WTC11 (cell line): Measurements from ENCODE around the gene UCHL1. TPM values are rescaled to one million over a fixed set of nuclear protein-coding genes. Genes with fewer than 3 reads are reported as not detected.
"Not testable (repeated sequence)": the region's sequence is repeated elsewhere in the genome, so short reads cannot be mapped to it uniquely, and the experiment has no call there.

Experiments
- ATAC-seq: fragments of 200-7000 bp; cut with Tn5 transposase; 2 replicates; pipeline ENCODE4 v1.10.0; 2021; ENCODE audit warnings: mild to moderate bottlenecking, moderate library complexity
- CTCF ChIA-PET: fragments of 300-600 bp; sonication (Branson Sonifier 250); formaldehyde crosslinking; loops from one replicate; lab custom pipeline; 2021; ENCODE audit warnings: antibody characterized with exemption; lab: Charles Lee
- POLR2A ChIA-PET: fragments of 350-600 bp; sonication (Branson Sonifier 250); formaldehyde crosslinking; loops from one replicate; lab custom pipeline; 2021; ENCODE audit warnings: antibody characterized with exemption; lab: Charles Lee
- DNase-seq: peaks from one replicate; pipeline ENCODE4 v3.0.0; 2021; ENCODE audit warnings: low spot score
- H3K27ac Mint-ChIP-seq: 2 replicates; pipeline ENCODE4 v1.8.0; 2021; ENCODE audit warnings: mixed read lengths
- H3K27me3 Mint-ChIP-seq: 2 replicates; pipeline ENCODE4 v1.8.0; 2021; ENCODE audit warnings: low read depth, mild to moderate bottlenecking, moderate library complexity, mixed read lengths
- H3K36me3 Mint-ChIP-seq: 2 replicates; pipeline ENCODE4 v1.8.0; 2021; ENCODE audit warnings: mixed read lengths
- H3K4me1 Mint-ChIP-seq: 2 replicates; pipeline ENCODE4 v1.8.0; 2022; ENCODE audit warnings: mixed read lengths
- H3K4me3 Mint-ChIP-seq: 2 replicates; pipeline ENCODE4 v1.8.0; 2021; ENCODE audit warnings: mild to moderate bottlenecking, moderate library complexity, mixed read lengths
- H3K9me3 Mint-ChIP-seq: 2 replicates; pipeline ENCODE4 v1.8.0; 2021; ENCODE audit warnings: mixed read lengths
- ATF1 ChIP-seq: sonication (generic); formaldehyde crosslinking; IDR thresholded peaks from 2 replicates; pipeline ENCODE4 v1.8.1; 2023; ENCODE audit warnings: mild to moderate bottlenecking, moderate library complexity, missing genetic modification reagents
- ATF3 ChIP-seq: sonication (generic); formaldehyde crosslinking; conservative IDR thresholded peaks from 2 replicates; pipeline ENCODE4 v1.8.1; 2022; ENCODE audit warnings: mild to moderate bottlenecking, missing genetic modification reagents
- CTCF ChIP-seq: fragments of 200-600 bp; IDR thresholded peaks from 2 replicates; pipeline ENCODE4 v1.8.0; 2022; ENCODE audit warnings: antibody characterized with exemption
- ELF4 ChIP-seq: sonication (generic); formaldehyde crosslinking; IDR thresholded peaks from 2 replicates; pipeline ENCODE4 v1.8.1; 2022; ENCODE audit warnings: low read depth, mild to moderate bottlenecking, moderate library complexity, missing genetic modification reagents
- ESRRA ChIP-seq: sonication (generic); formaldehyde crosslinking; IDR thresholded peaks from 2 replicates; pipeline ENCODE4 v1.8.1; 2022; ENCODE audit warnings: mild to moderate bottlenecking, missing genetic modification reagents, borderline replicate concordance
- ETV6 ChIP-seq: sonication (generic); formaldehyde crosslinking; IDR thresholded peaks from 2 replicates; pipeline ENCODE4 v1.8.1; 2022; ENCODE audit warnings: mild to moderate bottlenecking, missing genetic modification reagents
- FOXJ3 ChIP-seq: sonication (generic); formaldehyde crosslinking; IDR thresholded peaks from 2 replicates; pipeline ENCODE4 v1.9.0; 2021; ENCODE audit warnings: missing genetic modification reagents, mild to moderate bottlenecking, borderline replicate concordance
- FOXP1 ChIP-seq: sonication (generic); formaldehyde crosslinking; IDR thresholded peaks from 2 replicates; pipeline ENCODE4 v1.8.0; 2022; ENCODE audit warnings: missing genetic modification reagents, mild to moderate bottlenecking, moderate library complexity, borderline replicate concordance
- GTF2I ChIP-seq: fragments of 250-450 bp; sonication (Bioruptor Pico); conservative IDR thresholded peaks from 2 replicates; pipeline ENCODE4 v1.4.0; 2021; ENCODE audit warnings: mild to moderate bottlenecking
- KAT7 ChIP-seq: sonication (generic); formaldehyde crosslinking; IDR thresholded peaks from 2 replicates; pipeline ENCODE4 v1.8.1; 2023; ENCODE audit warnings: missing genetic modification reagents, mild to moderate bottlenecking, borderline replicate concordance
- MAX ChIP-seq: sonication (generic); formaldehyde crosslinking; IDR thresholded peaks from 2 replicates; pipeline ENCODE4 v1.8.0; 2022; ENCODE audit warnings: mild to moderate bottlenecking, missing genetic modification reagents
- MLX ChIP-seq: sonication (generic); formaldehyde crosslinking; IDR thresholded peaks from 2 replicates; pipeline ENCODE4 v1.8.1; 2023; ENCODE audit warnings: mild to moderate bottlenecking, missing genetic modification reagents, moderate library complexity
- OVOL2 ChIP-seq: fragments of 250-450 bp; sonication (Bioruptor Pico); IDR thresholded peaks from 2 replicates; pipeline ENCODE4 v1.9.0; 2021; ENCODE audit warnings: mild to moderate bottlenecking, borderline replicate concordance
- PRDM15 ChIP-seq: sonication (generic); formaldehyde crosslinking; IDR thresholded peaks from 2 replicates; pipeline ENCODE4 v1.8.0; 2022; ENCODE audit warnings: missing genetic modification reagents
- PRRX2 ChIP-seq: fragments of 250-450 bp; sonication (Bioruptor Pico); IDR thresholded peaks from 2 replicates; pipeline ENCODE4 v1.8.0; 2021; ENCODE audit warnings: mild to moderate bottlenecking
- SMAD3 ChIP-seq: sonication (generic); formaldehyde crosslinking; IDR thresholded peaks from 2 replicates; pipeline ENCODE4 v1.8.0; 2022; ENCODE audit warnings: missing genetic modification reagents, mild to moderate bottlenecking, borderline replicate concordance
- SP1 ChIP-seq: sonication (generic); formaldehyde crosslinking; conservative IDR thresholded peaks from 2 replicates; pipeline ENCODE4 v1.8.1; 2022; ENCODE audit warnings: missing genetic modification reagents
- TEAD1 ChIP-seq: sonication (generic); formaldehyde crosslinking; IDR thresholded peaks from 2 replicates; pipeline ENCODE4 v1.8.0; 2022; ENCODE audit warnings: mild to moderate bottlenecking, missing genetic modification reagents
- TP53 ChIP-seq: sonication (generic); formaldehyde crosslinking; IDR thresholded peaks from 2 replicates; pipeline ENCODE4 v1.8.1; 2023; ENCODE audit warnings: mild to moderate bottlenecking, missing genetic modification reagents
- ZBTB21 ChIP-seq: sonication (generic); formaldehyde crosslinking; IDR thresholded peaks from 2 replicates; pipeline ENCODE4 v1.8.1; 2023; ENCODE audit warnings: mild to moderate bottlenecking, missing genetic modification reagents, borderline replicate concordance
- ZMAT4 ChIP-seq: fragments of 250-450 bp; sonication (Bioruptor Pico); IDR thresholded peaks from 2 replicates; pipeline ENCODE4 v1.9.0; 2021; ENCODE audit warnings: mild to moderate bottlenecking
- ZNF219 ChIP-seq: sonication (generic); formaldehyde crosslinking; IDR thresholded peaks from 2 replicates; pipeline ENCODE4 v1.8.0; 2023; ENCODE audit warnings: missing genetic modification reagents, mild to moderate bottlenecking, borderline replicate concordance
- ZNF396 ChIP-seq: fragments of 250-450 bp; sonication (Bioruptor Pico); IDR thresholded peaks from 2 replicates; pipeline ENCODE4 v1.8.0; 2021; ENCODE audit warnings: mild to moderate bottlenecking, moderate library complexity, borderline replicate concordance
- ZNF416 ChIP-seq: fragments of 250-450 bp; sonication (Bioruptor Pico); IDR thresholded peaks from 2 replicates; pipeline ENCODE4 v1.9.0; 2021; ENCODE audit warnings: mild to moderate bottlenecking, inconsistent platforms
- total RNA-seq: library from RNA; stranded (reverse); gene quantifications from 3 replicates; pipeline ENCODE4 v1.2.3, GENCODE V29; 2021

The UCHL1 gene
- total RNA-seq, 1 experiment from 2014 or later, result 548 TPM

DNA sequence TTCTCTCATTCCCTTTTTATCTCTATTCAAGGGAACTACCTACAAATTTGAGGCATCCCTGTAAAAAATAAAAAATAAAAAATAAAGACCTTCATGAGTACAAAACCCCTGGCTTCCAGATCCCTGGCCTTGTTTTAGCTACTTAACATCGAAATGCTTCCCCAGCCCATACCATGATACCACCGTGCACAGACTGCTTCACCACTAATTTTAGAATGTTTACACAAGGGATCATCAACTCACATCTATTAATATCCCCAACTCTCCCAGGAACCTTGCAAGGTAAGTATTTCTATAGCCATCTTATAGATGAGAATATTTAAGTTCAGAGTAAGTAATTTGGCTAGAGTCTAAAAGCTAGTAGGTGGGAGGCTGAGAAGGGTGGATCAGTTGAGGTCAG, 51.7 kb downstream of the UCHL1 start:
- POLR2A ChIA-PET, result no interaction called here
- peaks cover 18% of the 10 kb centered on the region for H3K9me3 Mint-ChIP-seq
- H3K36me3 Mint-ChIP-seq, result no peaks in the 10 kb centered on the region
- CTCF ChIA-PET, result interaction anchor here (1.4 kb wide), 1 partner anchor 337 kb away, joined by 4 read pairs; no protein-coding TSS in a partner anchor
- no peak for ATAC-seq
- no peak for DNase-seq
- peaks cover 6% of the 10 kb centered on the region for H3K4me1 Mint-ChIP-seq
- no peak overlapping the region for H3K27ac Mint-ChIP-seq
- peaks cover 4% of the 10 kb centered on the region for H3K27me3 Mint-ChIP-seq
- no peak overlapping the region for H3K4me3 Mint-ChIP-seq
- no peak for TF ChIP-seq CTCF
- TF ChIP-seq ZBTB21, result no peak
- no peak for TF ChIP-seq FOXJ3 (CRISPR knock-in tag)
- TF ChIP-seq TP53 (CRISPR knock-in tag), result no peak
- no peak for TF ChIP-seq MAX
- TF ChIP-seq ATF3, result no peak
- no peak for TF ChIP-seq GTF2I (CRISPR knock-in tag)
- TF ChIP-seq ZNF396, result no peak
- TF ChIP-seq ELF4 (CRISPR knock-in tag), result no peak
- no peak for TF ChIP-seq ATF1 (CRISPR knock-in tag)
- TF ChIP-seq PRDM15 (CRISPR knock-in tag), result no peak
- no peak for TF ChIP-seq SMAD3 (CRISPR knock-in tag)
- no peak for TF ChIP-seq TEAD1 (CRISPR knock-in tag)

DNA sequence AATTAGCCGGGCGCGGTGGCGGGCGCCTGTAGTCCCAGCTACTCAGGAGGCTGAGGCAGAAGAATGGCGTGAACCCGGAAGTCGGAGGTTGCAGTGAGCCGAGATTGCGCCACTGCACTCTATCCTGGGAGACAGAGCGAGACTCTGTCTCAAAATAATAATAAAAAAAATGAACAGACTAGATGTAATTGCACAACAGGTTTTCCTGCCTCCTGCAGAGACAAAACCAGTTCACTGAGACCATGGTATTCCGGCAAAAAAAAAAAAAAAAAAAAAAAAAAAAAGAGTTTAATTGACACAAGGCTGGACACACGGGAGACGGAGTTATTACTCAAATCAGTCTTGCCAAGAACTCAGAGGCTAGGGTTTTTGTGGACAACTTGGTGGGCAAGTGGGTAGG, 58.7 kb downstream of the UCHL1 start:
- ATAC-seq, H3K27ac Mint-ChIP-seq, H3K4me1 Mint-ChIP-seq, DNase-seq, H3K4me3 Mint-ChIP-seq, H3K36me3 Mint-ChIP-seq, CTCF ChIA-PET, POLR2A ChIA-PET, H3K27me3 Mint-ChIP-seq: not testable (repeated sequence)
- peaks cover 19% of the 10 kb centered on the region for H3K9me3 Mint-ChIP-seq

- H3K9me3 Mint-ChIP-seq, result peaks cover 14% of the 10 kb centered on the region
- DNase-seq (no peak), ATAC-seq (no peak)
- H3K4me1 Mint-ChIP-seq, result no peaks in the 10 kb centered on the region
- POLR2A ChIA-PET, result no interaction called here
- no peaks in the 10 kb centered on the region for H3K36me3 Mint-ChIP-seq
- H3K27ac Mint-ChIP-seq, result no peak overlapping the region
- peaks cover 3% of the 10 kb centered on the region; the same call in 1 of the 2 replicates for H3K27me3 Mint-ChIP-seq
- CTCF ChIA-PET, result no interaction called here
- H3K4me3 Mint-ChIP-seq, result no peak overlapping the region
- no peak for TF ChIP-seq ZNF219 (CRISPR knock-in tag)
- TF ChIP-seq PRRX2 (CRISPR knock-in tag), result no peak
- TF ChIP-seq ATF1 (CRISPR knock-in tag), result no peak
- TF ChIP-seq ESRRA (CRISPR knock-in tag), result no peak
- TF ChIP-seq OVOL2, result no peak
- TF ChIP-seq ZMAT4 (CRISPR knock-in tag), result no peak
- TF ChIP-seq ETV6 (CRISPR knock-in tag), result no peak
- no peak for TF ChIP-seq KAT7
- no peak for TF ChIP-seq MLX (CRISPR knock-in tag)
- TF ChIP-seq FOXP1 (CRISPR knock-in tag), result no peak
- no peak for TF ChIP-seq ZNF416
- TF ChIP-seq SP1 (CRISPR knock-in tag), result no peak
- no peak for TF ChIP-seq FOXJ3 (CRISPR knock-in tag)
Observed at GRCh38 chr4:41315862-41316261, 59.1 kb downstream of the UCHL1 start.
